ENCODE measurements around the gene HELZ.

- TF ChIP-seq CTCF (IDR thresholded peaks at IDR 0.05): no peak
- no peak for TF ChIP-seq EZH2phosphoT487 (IDR thresholded peaks at IDR 0.05)
Measured at GRCh38 chr17:67096609-67097008, 148.4 kb downstream of the HELZ start.
